ENCODE measurements around the gene TLL2. TPM values are rescaled to one million over a fixed set of nuclear protein-coding genes. Genes with fewer than 3 reads are reported as not detected.

Gene TLL2
- total RNA-seq, 1 donor from 2014 or later = not detected

- Mint-ChIP-seq H3K9me3 (no peaks in the 10 kb centered on the region), H3K27me3 (peaks cover 19% of the 10 kb centered on the region), H3K4me3 (no peak overlapping the region), H3K4me1 (no peaks in the 10 kb centered on the region), H3K36me3 (ENCODE audit: low read depth) (no peaks in the 10 kb centered on the region), H3K27ac (no peak overlapping the region)
- intact Hi-C loops (cut with micrococcal nuclease) = no loop called here
- no peak for DNase-seq
Observed at GRCh38 chr10:96468845-96469244, 44.9 kb downstream of the TLL2 start.

GRCh38 chr10:96465599-96465998, 48.1 kb downstream of the TLL2 start:
- Mint-ChIP-seq H3K27ac (no peak overlapping the region), H3K27me3 (peaks cover 18% of the 10 kb centered on the region), H3K4me1 (no peaks in the 10 kb centered on the region), H3K36me3 (ENCODE audit: low read depth) (no peaks in the 10 kb centered on the region), H3K9me3 (peaks cover 7% of the 10 kb centered on the region), H3K4me3 (no peak overlapping the region)
- DNase-seq = no peak
- intact Hi-C loops (cut with micrococcal nuclease) = no loop called here

- no peak overlapping the region for H3K4me3 Mint-ChIP-seq
- no peaks in the 10 kb centered on the region for H3K36me3 Mint-ChIP-seq (ENCODE audit: low read depth)
- no peak overlapping the region for H3K27ac Mint-ChIP-seq
- H3K4me1 Mint-ChIP-seq = no peaks in the 10 kb centered on the region
- no peak for DNase-seq
- H3K9me3 Mint-ChIP-seq = peaks cover 12% of the 10 kb centered on the region
- intact Hi-C loops (cut with micrococcal nuclease) = no loop called here
- peaks cover 9% of the 10 kb centered on the region for H3K27me3 Mint-ChIP-seq
Observed at GRCh38 chr10:96463562-96463961, 50.2 kb downstream of the TLL2 start.

- H3K9me3 Mint-ChIP-seq = peaks cover 12% of the 10 kb centered on the region
- H3K27ac Mint-ChIP-seq = no peak overlapping the region
- no peaks in the 10 kb centered on the region for H3K36me3 Mint-ChIP-seq (ENCODE audit: low read depth)
- intact Hi-C loops (cut with micrococcal nuclease) = no loop called here
- no peaks in the 10 kb centered on the region for H3K4me1 Mint-ChIP-seq
- H3K4me3 Mint-ChIP-seq = no peak overlapping the region
- DNase-seq = no peak
- peaks cover 4% of the 10 kb centered on the region for H3K27me3 Mint-ChIP-seq
Observed at GRCh38 chr10:96462606-96463151, 51.0 kb downstream of the TLL2 start.

- Mint-ChIP-seq H3K27ac (no peak overlapping the region), H3K36me3 (ENCODE audit: low read depth) (no peaks in the 10 kb centered on the region), H3K4me3 (no peak overlapping the region), H3K4me1 (no peaks in the 10 kb centered on the region), H3K27me3 (peaks cover 2% of the 10 kb centered on the region), H3K9me3 (peaks cover 12% of the 10 kb centered on the region)
- DNase-seq = no peak
- intact Hi-C loops (cut with micrococcal nuclease) = no loop called here
Observed at GRCh38 chr10:96460316-96460715, 53.4 kb downstream of the TLL2 start.

- Mint-ChIP-seq H3K4me3 (no peak overlapping the region), H3K4me1 (no peaks in the 10 kb centered on the region), H3K36me3 (ENCODE audit: low read depth) (no peaks in the 10 kb centered on the region), H3K9me3 (peaks cover 12% of the 10 kb centered on the region), H3K27me3 (peaks cover 2% of the 10 kb centered on the region), H3K27ac (no peak overlapping the region)
- DNase-seq = no peak
- intact Hi-C loops (cut with micrococcal nuclease) = no loop called here
Observed at GRCh38 chr10:96457341-96457740, 56.4 kb downstream of the TLL2 start.

- Mint-ChIP-seq H3K36me3 (ENCODE audit: low read depth) (no peaks in the 10 kb centered on the region), H3K27ac (no peak overlapping the region), H3K4me3 (no peak overlapping the region), H3K27me3 (peaks cover 2% of the 10 kb centered on the region), H3K4me1 (no peaks in the 10 kb centered on the region), H3K9me3 (peaks cover 8% of the 10 kb centered on the region)
- intact Hi-C loops (cut with micrococcal nuclease) = no loop called here
- no peak for DNase-seq
Observed at GRCh38 chr10:96456296-96456840, 57.4 kb downstream of the TLL2 start.

- H3K9me3 Mint-ChIP-seq = no peaks in the 10 kb centered on the region
- H3K27ac Mint-ChIP-seq = no peak overlapping the region
- no peaks in the 10 kb centered on the region for H3K36me3 Mint-ChIP-seq (ENCODE audit: low read depth)
- intact Hi-C loops (cut with micrococcal nuclease) = no loop called here
- peaks cover 2% of the 10 kb centered on the region for H3K27me3 Mint-ChIP-seq
- DNase-seq = no peak
- no peak overlapping the region for H3K4me3 Mint-ChIP-seq
- H3K4me1 Mint-ChIP-seq = no peaks in the 10 kb centered on the region
Observed at GRCh38 chr10:96453856-96454583, 59.7 kb downstream of the TLL2 start.

- Mint-ChIP-seq H3K4me1 (no peaks in the 10 kb centered on the region), H3K27me3 (peaks cover 2% of the 10 kb centered on the region), H3K27ac (no peak overlapping the region), H3K36me3 (ENCODE audit: low read depth) (no peaks in the 10 kb centered on the region), H3K4me3 (no peak overlapping the region), H3K9me3 (no peaks in the 10 kb centered on the region)
- DNase-seq = no peak
- intact Hi-C loops (cut with micrococcal nuclease) = no loop called here
Observed at GRCh38 chr10:96452494-96453153, 61.1 kb downstream of the TLL2 start.

GRCh38 chr10:96450529-96451207, 63.1 kb downstream of the TLL2 start:
- no peak overlapping the region for H3K4me3 Mint-ChIP-seq
- no peaks in the 10 kb centered on the region for H3K4me1 Mint-ChIP-seq
- H3K36me3 Mint-ChIP-seq (ENCODE audit: low read depth) = no peaks in the 10 kb centered on the region
- no peaks in the 10 kb centered on the region for H3K27me3 Mint-ChIP-seq
- H3K27ac Mint-ChIP-seq = no peak overlapping the region
- intact Hi-C loops (cut with micrococcal nuclease) = no loop called here
- DNase-seq = no peak
- no peaks in the 10 kb centered on the region for H3K9me3 Mint-ChIP-seq

GRCh38 chr10:96448558-96448957, 65.2 kb downstream of the TLL2 start:
- Mint-ChIP-seq H3K27ac (no peak overlapping the region), H3K9me3 (no peaks in the 10 kb centered on the region), H3K4me3 (no peak overlapping the region), H3K36me3 (ENCODE audit: low read depth) (no peaks in the 10 kb centered on the region), H3K27me3 (no peaks in the 10 kb centered on the region), H3K4me1 (no peaks in the 10 kb centered on the region)
- DNase-seq = no peak
- intact Hi-C loops (cut with micrococcal nuclease) = no loop called here

- no peak overlapping the region for H3K27ac Mint-ChIP-seq
- intact Hi-C loops (cut with micrococcal nuclease) = no loop called here
Observed at GRCh38 chr10:96448021-96448457, 65.7 kb downstream of the TLL2 start.

GRCh38 chr10:96446966-96447596, 66.6 kb downstream of the TLL2 start:
- no peak for DNase-seq
- no peaks in the 10 kb centered on the region for H3K27me3 Mint-ChIP-seq
- no peak overlapping the region for H3K4me3 Mint-ChIP-seq
- H3K27ac Mint-ChIP-seq = no peak overlapping the region
- H3K9me3 Mint-ChIP-seq = no peaks in the 10 kb centered on the region
- H3K4me1 Mint-ChIP-seq = no peaks in the 10 kb centered on the region
- H3K36me3 Mint-ChIP-seq (ENCODE audit: low read depth) = no peaks in the 10 kb centered on the region
- intact Hi-C loops (cut with micrococcal nuclease) = no loop called here

More at GRCh38 chr10:96448021-96448457, 65.7 kb downstream of the TLL2 start:
- H3K27me3 Mint-ChIP-seq = no peaks in the 10 kb centered on the region
- H3K9me3 Mint-ChIP-seq = no peaks in the 10 kb centered on the region
- no peaks in the 10 kb centered on the region for H3K36me3 Mint-ChIP-seq (ENCODE audit: low read depth)
- H3K4me3 Mint-ChIP-seq = no peak overlapping the region
- H3K4me1 Mint-ChIP-seq = no peaks in the 10 kb centered on the region
- DNase-seq = no peak

Measured in activated CD4-positive, alpha-beta T cell treated with anti-CD3 and anti-CD28 coated beads, Interleukin-2, amount 10 ng/mL, durations not matched to agents 24 days and 14 days (primary cell).